ENCODE measurements around the gene STX2. TPM values are rescaled to one million over a fixed set of nuclear protein-coding genes. Genes with fewer than 3 reads are reported as not detected.
"Not testable (repeated sequence)": the region's sequence is repeated elsewhere in the genome, so short reads cannot be mapped to it uniquely, and the experiment has no call there.

STX2 gene
- total RNA-seq: 20.5 and 22.4 TPM in 2 replicates
- long read RNA-seq, partial matches to known transcripts: 1 of 5 reads
- long read RNA-seq, other reads (novel, unspliced or antisense): 3 of 5 reads

DNA sequence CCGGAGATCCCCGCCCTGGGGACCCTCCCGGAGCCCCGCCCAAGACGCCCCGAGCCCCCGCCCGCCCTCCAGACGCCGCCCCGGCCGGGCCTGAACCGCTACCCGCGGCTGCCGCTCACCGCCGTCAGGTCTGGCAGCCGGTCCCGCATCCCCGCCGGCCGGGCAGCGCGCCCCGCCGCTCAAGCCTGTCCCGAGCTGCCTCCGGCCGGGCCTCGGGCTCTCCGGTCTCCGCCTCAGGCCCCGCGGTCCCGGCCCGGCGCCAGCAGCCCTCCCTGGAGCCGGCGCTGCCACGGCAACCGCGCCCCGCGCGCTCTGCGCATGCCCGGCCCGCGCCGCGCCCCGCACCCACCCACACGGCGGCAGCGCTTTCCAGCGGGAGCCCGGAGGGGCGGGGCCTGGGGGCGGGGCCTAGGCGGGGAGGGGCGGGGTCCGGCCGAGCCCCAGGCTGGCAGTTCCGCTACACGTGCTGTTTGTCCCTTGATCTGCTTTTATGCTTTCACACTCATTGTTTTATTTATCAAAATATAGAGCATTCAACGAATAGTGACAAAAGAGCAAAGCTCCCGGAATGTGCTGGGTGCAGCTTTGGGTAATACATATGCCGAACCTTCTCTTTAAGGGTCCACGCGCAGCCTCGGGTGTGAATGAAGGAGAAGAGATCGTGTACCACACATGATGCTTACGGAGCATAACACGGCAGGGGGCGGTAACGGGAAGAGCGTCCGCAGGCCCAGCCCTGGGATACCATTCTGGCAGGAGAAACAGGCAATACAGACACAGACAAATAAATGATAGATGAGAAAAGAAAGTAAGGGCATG, at the start of gene STX2:
Gene STX2, minus strand, starts transcription at position 300 of the 819 bp plus-strand sequence. Its CDS starts 151 bp downstream, at position 149.
- TF ChIP-seq, protein P1, sequence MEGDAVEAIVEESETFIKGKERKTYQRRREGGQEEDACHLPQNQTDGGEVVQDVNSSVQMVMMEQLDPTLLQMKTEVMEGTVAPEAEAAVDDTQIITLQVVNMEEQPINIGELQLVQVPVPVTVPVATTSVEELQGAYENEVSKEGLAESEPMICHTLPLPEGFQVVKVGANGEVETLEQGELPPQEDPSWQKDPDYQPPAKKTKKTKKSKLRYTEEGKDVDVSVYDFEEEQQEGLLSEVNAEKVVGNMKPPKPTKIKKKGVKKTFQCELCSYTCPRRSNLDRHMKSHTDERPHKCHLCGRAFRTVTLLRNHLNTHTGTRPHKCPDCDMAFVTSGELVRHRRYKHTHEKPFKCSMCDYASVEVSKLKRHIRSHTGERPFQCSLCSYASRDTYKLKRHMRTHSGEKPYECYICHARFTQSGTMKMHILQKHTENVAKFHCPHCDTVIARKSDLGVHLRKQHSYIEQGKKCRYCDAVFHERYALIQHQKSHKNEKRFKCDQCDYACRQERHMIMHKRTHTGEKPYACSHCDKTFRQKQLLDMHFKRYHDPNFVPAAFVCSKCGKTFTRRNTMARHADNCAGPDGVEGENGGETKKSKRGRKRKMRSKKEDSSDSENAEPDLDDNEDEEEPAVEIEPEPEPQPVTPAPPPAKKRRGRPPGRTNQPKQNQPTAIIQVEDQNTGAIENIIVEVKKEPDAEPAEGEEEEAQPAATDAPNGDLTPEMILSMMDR (IDR thresholded peaks at IDR 0.05; ENCODE audit: unreplicated experiment): no peak
- Mint-ChIP-seq H3K4me3 (ENCODE audit: low read depth) (peak within 1 kb of the TSS; percentile 81), H3K36me3 (ENCODE audit: insufficient read depth) (no peaks in the 10 kb centered on the region), H3K4me1 (ENCODE audit: low read depth) (peaks cover 25% of the 10 kb centered on the region), H3K27me3 (peaks cover 12% of the 10 kb centered on the region), H3K9me3 (ENCODE audit: low read depth) (no peaks in the 10 kb centered on the region), H3K27ac (peak within 1 kb of the TSS; percentile 84)
- DNase-seq (ENCODE audit: low spot score, unreplicated experiment): peak; percentile 83

DNA sequence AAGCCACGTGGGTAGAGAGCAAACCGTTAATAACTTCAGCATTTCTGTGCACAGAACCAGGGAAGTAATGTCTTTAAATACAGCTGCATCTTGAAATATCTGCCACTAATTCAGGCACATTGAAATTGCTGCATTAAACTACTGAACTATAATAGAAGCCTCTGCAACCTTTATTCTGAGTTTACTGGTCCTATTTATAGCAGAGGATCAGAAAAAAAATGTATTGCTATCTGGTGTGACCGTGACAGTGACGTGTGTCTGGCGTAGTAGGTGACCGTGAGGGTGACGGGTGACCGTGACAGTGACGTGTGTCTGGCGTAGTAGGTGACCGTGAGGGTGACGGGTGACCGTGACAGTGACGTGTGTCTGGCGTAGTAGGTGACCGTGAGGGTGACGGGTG, 48.1 kb upstream of the STX2 start:
- DNase-seq (ENCODE audit: low spot score, unreplicated experiment); H3K27me3 Mint-ChIP-seq; H3K4me1 Mint-ChIP-seq (ENCODE audit: low read depth); H3K27ac Mint-ChIP-seq; H3K4me3 Mint-ChIP-seq (ENCODE audit: low read depth); H3K36me3 Mint-ChIP-seq (ENCODE audit: insufficient read depth); H3K9me3 Mint-ChIP-seq (ENCODE audit: low read depth): not testable (repeated sequence)

DNA sequence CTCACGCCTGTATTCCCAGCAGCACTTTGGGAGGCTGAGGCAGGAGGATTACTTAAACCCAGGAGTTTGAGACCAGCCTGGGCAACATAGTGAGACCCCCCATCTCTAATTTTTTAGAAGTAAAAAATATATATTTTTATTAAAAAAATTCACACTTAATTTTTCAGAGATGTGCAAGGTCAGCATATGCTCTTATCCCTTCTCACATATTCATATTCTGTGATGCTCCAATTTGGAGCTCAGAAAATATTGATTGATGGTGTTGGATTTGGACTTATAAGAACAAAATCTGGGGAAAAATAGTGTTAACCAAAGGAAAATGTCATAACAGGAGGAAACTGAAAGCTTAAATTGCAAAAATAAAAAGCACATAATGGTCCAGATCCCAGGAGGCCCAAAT, 42.5 kb upstream of the STX2 start:
- Mint-ChIP-seq H3K9me3 (ENCODE audit: low read depth) (no peaks in the 10 kb centered on the region), H3K4me1 (ENCODE audit: low read depth) (peaks cover 20% of the 10 kb centered on the region), H3K36me3 (ENCODE audit: insufficient read depth) (peaks cover 4% of the 10 kb centered on the region), H3K27me3 (peaks cover 10% of the 10 kb centered on the region), H3K27ac (no peak overlapping the region), H3K4me3 (ENCODE audit: low read depth) (no peak overlapping the region)
- TF ChIP-seq, protein P1 (IDR thresholded peaks at IDR 0.05; ENCODE audit: unreplicated experiment): no peak
- DNase-seq (ENCODE audit: low spot score, unreplicated experiment): no peak

DNA sequence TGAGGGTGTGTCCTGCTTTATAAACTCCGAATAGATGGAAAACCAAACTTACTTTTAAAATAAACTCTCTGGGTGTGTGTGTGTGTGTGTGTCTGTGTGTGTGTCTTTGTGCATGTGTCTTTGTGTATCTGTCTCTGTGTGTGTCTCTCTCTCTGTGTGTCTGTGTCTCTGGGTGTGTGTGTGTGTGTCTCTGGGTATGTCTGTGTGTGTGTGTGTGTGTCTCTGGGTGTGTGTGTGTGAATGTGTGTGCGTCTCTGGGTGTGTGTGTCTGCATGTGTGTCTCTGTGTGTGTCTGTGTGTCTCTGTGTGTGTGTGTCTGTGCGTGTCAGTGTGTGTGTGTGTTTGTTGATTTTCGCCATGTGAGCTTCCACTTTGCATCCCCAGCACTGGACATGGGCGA, 42.0 kb upstream of the STX2 start:
- Mint-ChIP-seq H3K9me3 (ENCODE audit: low read depth) (no peaks in the 10 kb centered on the region), H3K4me3 (ENCODE audit: low read depth) (no peak overlapping the region), H3K27me3 (peaks cover 10% of the 10 kb centered on the region), H3K4me1 (ENCODE audit: low read depth) (peaks cover 23% of the 10 kb centered on the region), H3K36me3 (ENCODE audit: insufficient read depth) (peaks cover 9% of the 10 kb centered on the region), H3K27ac (no peak overlapping the region)
- TF ChIP-seq, protein P1 (IDR thresholded peaks at IDR 0.05; ENCODE audit: unreplicated experiment): no peak
- DNase-seq (ENCODE audit: low spot score, unreplicated experiment): no peak

DNA sequence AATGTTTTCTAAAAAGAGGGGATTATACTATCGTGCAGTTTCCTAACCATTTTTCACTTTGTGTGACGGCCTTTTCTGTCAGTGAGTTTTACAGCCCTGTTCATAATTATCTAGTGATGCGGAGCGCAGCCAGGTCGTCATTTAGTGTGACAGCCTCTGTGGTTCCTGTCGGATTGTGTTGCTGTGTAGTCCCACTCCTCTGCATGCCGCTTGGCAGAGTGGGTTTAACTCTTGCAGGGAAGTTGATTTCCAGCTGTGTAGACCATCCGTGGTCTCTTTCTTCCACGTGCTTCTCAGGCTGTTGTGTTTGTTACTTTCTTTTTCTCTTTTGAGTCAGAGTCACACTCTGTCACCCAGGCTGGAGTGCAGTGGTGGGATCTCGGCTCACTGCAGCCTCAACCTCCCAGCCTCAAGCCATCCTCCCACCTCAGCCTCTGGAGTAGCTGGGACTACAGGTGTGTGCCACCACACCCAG, 41.4 kb upstream of the STX2 start:
- H3K27ac Mint-ChIP-seq: no peak overlapping the region
- no peak for DNase-seq (ENCODE audit: low spot score, unreplicated experiment)
- no peak overlapping the region for H3K4me3 Mint-ChIP-seq (ENCODE audit: low read depth)
- H3K4me1 Mint-ChIP-seq (ENCODE audit: low read depth): peaks cover 27% of the 10 kb centered on the region
- H3K9me3 Mint-ChIP-seq (ENCODE audit: low read depth): no peaks in the 10 kb centered on the region
- H3K36me3 Mint-ChIP-seq (ENCODE audit: insufficient read depth): peaks cover 14% of the 10 kb centered on the region
- peaks cover 10% of the 10 kb centered on the region for H3K27me3 Mint-ChIP-seq
- TF ChIP-seq, protein P1 (IDR thresholded peaks at IDR 0.05; ENCODE audit: unreplicated experiment): no peak

Measured in progenitor cell of endocrine pancreas (in vitro differentiated cells).